ENCODE data around the gene GNPTAB. TPM values are rescaled to one million over a fixed set of nuclear protein-coding genes. Genes with fewer than 3 reads are reported as not detected.
A peak's percentile ranks its signal among the peaks of the same experiment; 100 is the strongest.

Gene GNPTAB
- total and polyA plus RNA-seq, 2 of the 13 experiments (the other 11 are each of a cell fraction or from before 2014, with no cell fraction given): 13.6 to 19.4 TPM

- TF ChIP-seq ZNF770 (CRISPR knock-in tag; IDR thresholded peaks at IDR 0.05): no peak
- TF ChIP-seq CBX1 (IDR thresholded peaks at IDR 0.05; ENCODE audit: low read depth): no peak
- no peak for TF ChIP-seq ZNF670 (CRISPR knock-in tag; IDR thresholded peaks at IDR 0.05; ENCODE audit: borderline replicate concordance)
- TF ChIP-seq ZNF577 (CRISPR knock-in tag; IDR thresholded peaks at IDR 0.05; ENCODE audit: borderline replicate concordance, low read depth): no peak
- no peak for TF ChIP-seq CBX5 (CRISPR knock-in tag; IDR thresholded peaks at IDR 0.05; ENCODE audit: borderline replicate concordance)
- TF ChIP-seq GPN1 (CRISPR knock-in tag; IDR thresholded peaks at IDR 0.05; ENCODE audit: borderline replicate concordance): no peak
- TF ChIP-seq HNRNPLL (IDR thresholded peaks at IDR 0.05; ENCODE audit: low read depth, low read length, poor library complexity, severe bottlenecking): peak; percentile 13
- peak; percentile 51; the same call in 1 of the 2 replicates for TF ChIP-seq PHF20 (CRISPR knock-in tag; IDR thresholded peaks at IDR 0.05)
- TF ChIP-seq ZBTB40 (IDR thresholded peaks at IDR 0.05): no peak
- 0 out of 2 replicates have a peak, but pooled peaks have one; percentile 17 for TF ChIP-seq ZBTB40 (CRISPR knock-in tag; IDR thresholded peaks at IDR 0.05)
- TF ChIP-seq ZUFSP (CRISPR knock-in tag; IDR thresholded peaks at IDR 0.05; ENCODE audit: borderline replicate concordance): no peak
- no peak for TF ChIP-seq TBX3 (IDR thresholded peaks at IDR 0.05; ENCODE audit: borderline replicate concordance)
- no peak for TF ChIP-seq ZFP37 (CRISPR knock-in tag; IDR thresholded peaks at IDR 0.05; ENCODE audit: borderline replicate concordance)
- TF ChIP-seq HOXA3 (CRISPR knock-in tag; IDR thresholded peaks at IDR 0.05): no peak
- no peak for TF ChIP-seq SOX6 (IDR thresholded peaks at IDR 0.05)
- TF ChIP-seq SOX6 (CRISPR knock-in tag; IDR thresholded peaks at IDR 0.05): no peak
Measured at GRCh38 chr12:101830367-101831325, at the start of gene GNPTAB (continued).
